SK-N-SH (cell line): Measurements from ENCODE around the gene CTSH. TPM values are rescaled to one million over a fixed set of nuclear protein-coding genes. Genes with fewer than 3 reads are reported as not detected.

Experiments used
- CTCF ChIA-PET: fragments of 300-600, 350-600 bp; formaldehyde crosslinking; extraction: SDS; loops from one replicate; lab custom pipeline; 2021; lab: Yijun Ruan, JAX
- POLR2A ChIA-PET: fragments of 350-600 bp; sonication (Branson Sonifier 250); formaldehyde crosslinking; extraction: SDS; loops from one replicate; lab custom pipeline; 2020; ENCODE audit warnings: antibody characterized with exemption, inconsistent platforms; lab: Yijun Ruan, JAX
- DNase-seq: peaks from one replicate; pipeline ENCODE4 v3.0.0; 2012
- H2AFZ ChIP-seq: fragments of 200-600 bp; sonication (generic); 2 replicates; pipeline ENCODE4 v1.8.1; 2016; ENCODE audit warnings: antibody characterized with exemption, mild to moderate bottlenecking, low read depth
- H3F3A ChIP-seq: fragments of 200-600 bp; sonication (generic); replicated peaks from 2 replicates; pipeline ENCODE3; 2016; ENCODE audit warnings: antibody characterized with exemption, mild to moderate bottlenecking; ENCODE audit not compliant: insufficient read depth
- H3K27ac ChIP-seq, 2 experiments: fragments of 200-500 bp in 1 of 2; fragments of 200-600 bp in 1 of 2; sonication (Bioruptor generic) in 1 of 2; sonication (generic), shearing (Covaris generic) in 1 of 2; 2 replicates each; pipeline versions ENCODE4 v1.5.1 to v1.6.1; 2014 to 2016; ENCODE audit warnings: low read depth in 2 of 2, inconsistent platforms in 1 of 2, low read length in 1 of 2, mild to moderate bottlenecking in 1 of 2, mixed read lengths in 1 of 2
- H3K27me3 ChIP-seq: fragments of 200-600 bp; sonication (generic), shearing (Covaris generic); 2 replicates; pipeline ENCODE4 v1.6.1; 2016; ENCODE audit warnings: mixed run types; ENCODE audit not compliant: insufficient read depth
- H3K36me3 ChIP-seq, 2 experiments: fragments of 200-500 bp in 1 of 2; fragments of 200-600 bp in 1 of 2; sonication (Bioruptor generic) in 1 of 2; sonication (generic) in 1 of 2; replicated peaks in 1 of 2; 2 replicates each; pipeline versions ENCODE3 to v1.5.1; 2014 to 2016; ENCODE audit warnings: low read length in 1 of 2, mild to moderate bottlenecking in 1 of 2; ENCODE audit not compliant: insufficient read depth in 2 of 2, control insufficient read depth in 1 of 2
- H3K4me1 ChIP-seq, 2 experiments: fragments of 200-500 bp in 1 of 2; fragments of 200-600 bp in 1 of 2; sonication (Bioruptor generic) in 1 of 2; sonication (generic), shearing (Covaris generic) in 1 of 2; 2 replicates each; pipeline versions ENCODE4 v1.5.1 to v1.6.1; 2014 to 2016; ENCODE audit warnings: low read depth in 1 of 2, low read length in 1 of 2, mixed run types in 1 of 2; ENCODE audit not compliant: insufficient read depth in 2 of 2, control insufficient read depth in 1 of 2
- H3K4me2 ChIP-seq: fragments of 200-600 bp; sonication (generic), shearing (Covaris generic); 2 replicates; pipeline ENCODE4 v1.6.1; 2017; ENCODE audit warnings: mixed run types
- H3K4me3 ChIP-seq, 2 experiments: fragments of 200-500 bp in 1 of 2; fragments of 200-600 bp in 1 of 2; sonication (Bioruptor generic) in 1 of 2; sonication (generic), shearing (Covaris generic) in 1 of 2; 2 replicates each; pipeline versions ENCODE4 v1.5.1 to v1.8.1; 2014 to 2016; ENCODE audit warnings: low read depth in 2 of 2, inconsistent platforms in 1 of 2, low read length in 1 of 2, mild to moderate bottlenecking in 1 of 2, mixed read lengths in 1 of 2, moderate library complexity in 1 of 2
- H3K79me2 ChIP-seq: fragments of 200-600 bp; sonication (generic); 2 replicates; pipeline ENCODE4 v1.8.1; 2017; ENCODE audit warnings: mild to moderate bottlenecking; ENCODE audit not compliant: insufficient read depth
- H3K9ac ChIP-seq: fragments of 200-600 bp; sonication (generic); 2 replicates; pipeline ENCODE4 v1.6.1; 2017; ENCODE audit warnings: mixed run types
- H3K9me2 ChIP-seq: fragments of 200-600 bp; sonication (generic); 2 replicates; pipeline ENCODE4 v1.6.1; 2017; ENCODE audit warnings: mixed run types
- H3K9me3 ChIP-seq: fragments of 200-600 bp; sonication (generic); 2 replicates; pipeline ENCODE4 v1.6.1; 2017; ENCODE audit warnings: mixed run types, mild to moderate bottlenecking, moderate library complexity
- H4K20me1 ChIP-seq: fragments of 200-600 bp; sonication (generic); 2 replicates; pipeline ENCODE4 v1.6.1; 2017; ENCODE audit warnings: mild to moderate bottlenecking, mixed run types; ENCODE audit not compliant: insufficient read depth
- CTCF ChIP-seq: fragments of 200-600 bp; sonication (generic); IDR thresholded peaks from 2 replicates; pipeline ENCODE4 v1.6.1; 2017; ENCODE audit warnings: antibody characterized with exemption, mild to moderate bottlenecking, moderate library complexity
- EP300 ChIP-seq, 2 experiments: IDR thresholded peaks; 2 replicates each; pipeline versions ENCODE4 v1.4.0 to v1.6.1; 2012; ENCODE audit warnings: borderline replicate concordance in 1 of 2, low read depth in 1 of 2, low read length in 1 of 2
- RAD21 ChIP-seq: IDR thresholded peaks from 2 replicates; pipeline ENCODE4 v1.6.1; 2012; ENCODE audit warnings: mild to moderate bottlenecking, low read length
- REST ChIP-seq: IDR thresholded peaks from 2 replicates; pipeline ENCODE4 v1.6.1; 2012; ENCODE audit warnings: mild to moderate bottlenecking, low read depth, low read length, moderate library complexity
- SIN3A ChIP-seq: IDR thresholded peaks from 2 replicates; pipeline ENCODE4 v1.6.1; 2012; ENCODE audit warnings: low read depth, mild to moderate bottlenecking, low read length, moderate library complexity, borderline replicate concordance
- ZBTB33 ChIP-seq: IDR thresholded peaks from 2 replicates; pipeline ENCODE4 v1.4.0; 2012; ENCODE audit warnings: low read depth, borderline replicate concordance
- WGBS: methylation state at CpG from one replicate; pipeline ENCODE4 v1.1.6; 2017; ENCODE audit warnings: low lambda C conversion rate; 5-methylcytosine and 5-hydroxymethylcytosine counted together
- polyA plus RNA-seq, 3 experiments: library from polyadenylated mRNA; depleted of rRNA; stranded (reverse); fragments of >200 nt; gene quantifications; 2 replicates each; pipeline ENCODE4 v1.2.3, GENCODE V29; 2012
- TF ChIP-seq, protein P1 (sequence below): fragments of 150-350 bp; IDR thresholded peaks from 2 replicates; pipeline ENCODE4 v1.6.1; 2017; ENCODE audit warnings: antibody characterized with exemption, low read length, low read depth, borderline replicate concordance

The CTSH gene
- polyA plus RNA-seq, 1 of the 3 experiments (the other 2 are of a cell fraction): 22.7 TPM

- CTCF ChIA-PET: interaction anchor here (0.6 to 4.7 kb wide), 21 partner anchors 9 to 344 kb away, joined by 3 to 27 read pairs (median 4); partner anchors contain the start of gene ADAMTS7
- H2AFZ ChIP-seq: no peak overlapping the region
- WGBS: 2% methylated on average over 38 of the region's 38 CpGs
Observed at GRCh38 chr15:78873793-78874765, 70.8 kb downstream of the CTSH start.

More at GRCh38 chr15:78873793-78874765, 70.8 kb downstream of the CTSH start:
- peaks cover 7 to 12% of the 10 kb centered on the region in 2 experiments; a peak in 3 of 4 replicates for H3K4me1 ChIP-seq
- H3K36me3 ChIP-seq: no peaks in the 10 kb centered on the region
- peak overlapping the region; percentile 66 to 92 for H3K4me3 ChIP-seq
- peak overlapping the region; percentile 85 for H3K4me2 ChIP-seq
- peak overlapping the region; percentile 92 to 100 for H3K27ac ChIP-seq
- H3K9me2 ChIP-seq: no peaks in the 10 kb centered on the region
- H3F3A ChIP-seq: peaks cover 19% of the 10 kb centered on the region
- H4K20me1 ChIP-seq: peaks cover 55% of the 10 kb centered on the region
- H3K79me2 ChIP-seq: peaks cover 63% of the 10 kb centered on the region
- POLR2A ChIA-PET: interaction anchor here (0.8 to 1.2 kb wide), 3 partner anchors 17 to 64 kb away, joined by 3 to 6 read pairs (median 3); partner anchors contain the start of gene ADAMTS7
- no peak for DNase-seq
- TF ChIP-seq, protein P1, sequence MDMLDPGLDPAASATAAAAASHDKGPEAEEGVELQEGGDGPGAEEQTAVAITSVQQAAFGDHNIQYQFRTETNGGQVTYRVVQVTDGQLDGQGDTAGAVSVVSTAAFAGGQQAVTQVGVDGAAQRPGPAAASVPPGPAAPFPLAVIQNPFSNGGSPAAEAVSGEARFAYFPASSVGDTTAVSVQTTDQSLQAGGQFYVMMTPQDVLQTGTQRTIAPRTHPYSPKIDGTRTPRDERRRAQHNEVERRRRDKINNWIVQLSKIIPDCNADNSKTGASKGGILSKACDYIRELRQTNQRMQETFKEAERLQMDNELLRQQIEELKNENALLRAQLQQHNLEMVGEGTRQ: no peak
- TF ChIP-seq CTCF (peak; percentile 21; the same call in 1 of the 2 replicates), SIN3A (0 out of 2 replicates have a peak, but pooled peaks have one; percentile 7), RAD21 (peak; percentile 16; the same call in 1 of the 2 replicates), REST (no peak), ZBTB33 (no peak), EP300 (IDR thresholded peaks at IDR 0.05; ENCODE audit: borderline replicate concordance in 1 of 2, low read depth in 1 of 2, low read length in 1 of 2) (no peak)
- H3K9ac ChIP-seq: peak overlapping the region; percentile 100
- no peaks in the 10 kb centered on the region for H3K9me3 ChIP-seq
- no peaks in the 10 kb centered on the region for H3K27me3 ChIP-seq
